Measurements from ENCODE around the gene SH2B2.

Gene SH2B2

DNA sequence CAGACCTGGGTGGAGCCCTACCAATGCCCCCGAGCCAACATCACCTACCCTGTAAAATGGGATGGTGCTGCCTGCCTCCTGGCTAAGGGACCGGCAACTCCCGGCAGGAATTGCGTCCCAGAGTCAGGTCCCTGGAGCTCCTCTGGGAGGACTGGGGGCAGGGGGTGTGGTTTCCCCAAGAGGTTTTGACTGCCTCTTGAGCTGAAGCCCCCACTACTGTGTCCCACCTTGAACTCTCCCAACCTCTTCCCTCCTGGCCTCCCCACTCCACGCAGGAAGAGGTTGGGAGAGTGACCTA is 1.3 kb downstream of the SH2B2 start:
- DNase-seq (ENCODE audit: extremely low spot score) = no peak
- ChIA-PET CTCF (interaction anchor here (0.8 to 4.4 kb wide), 9 partner anchors 8 to 163 kb away, joined by 3 to 23 read pairs (median 4); partner anchors contain the start of gene PRKRIP1), POLR2A (interaction anchor here (0.9 to 1.4 kb wide), 2 partner anchors 9 to 14 kb away, joined by 3 to 4 read pairs; no protein-coding TSS in a partner anchor)
- TF ChIP-seq CTCF (IDR thresholded peaks at IDR 0.05; ENCODE audit: control extremely low read depth, extremely low read depth, low read depth, missing control alignments) = no peak

- TF ChIP-seq CTCF (IDR thresholded peaks at IDR 0.05; ENCODE audit: control extremely low read depth, extremely low read depth, low read depth, missing control alignments) = peak; percentile 55
- DNase-seq (ENCODE audit: extremely low spot score) = no peak
- CTCF ChIA-PET = interaction anchor here (0.8 to 4.4 kb wide), 11 partner anchors 8 to 162 kb away, joined by 3 to 23 read pairs (median 5); partner anchors contain the start of gene PRKRIP1
These were observed 1.7 kb downstream of the SH2B2 start for GRCh38 chr7:102288285-102288930.

DNA sequence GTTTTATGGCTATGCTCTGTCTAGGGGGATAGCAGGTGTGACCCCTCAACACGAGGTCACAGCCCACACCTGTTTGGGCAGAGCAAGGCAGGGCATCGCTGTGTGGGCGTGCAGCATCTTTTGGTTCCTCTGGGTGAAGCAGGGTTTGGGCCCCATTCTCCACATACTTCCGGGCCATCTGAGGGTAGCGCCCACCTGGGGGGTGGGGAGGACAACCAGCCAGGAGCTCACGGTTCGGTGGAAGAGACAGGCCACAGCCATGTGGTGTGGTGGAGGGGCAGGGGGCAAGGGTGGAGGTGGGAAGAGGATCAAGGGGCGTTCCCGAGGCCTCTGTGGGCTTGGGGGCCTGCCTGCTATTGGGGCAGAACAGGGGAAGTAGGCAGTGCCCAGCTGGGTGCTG is 2.4 kb downstream of the SH2B2 start:
- no peak for TF ChIP-seq CTCF (IDR thresholded peaks at IDR 0.05; ENCODE audit: control extremely low read depth, extremely low read depth, low read depth, missing control alignments)
- CTCF ChIA-PET = interaction anchor here (1.4 to 4.4 kb wide), 5 partner anchors 9 to 137 kb away, joined by 4 to 23 read pairs (median 6); no protein-coding TSS in a partner anchor
- DNase-seq (ENCODE audit: extremely low spot score) = no peak
- POLR2A ChIA-PET = interaction anchor here (1.0 kb wide), 1 partner anchor 18 kb away, joined by 3 read pairs; no protein-coding TSS in a partner anchor

More at GRCh38 chr7:102288285-102288930, 1.7 kb downstream of the SH2B2 start:
- POLR2A ChIA-PET = interaction anchor here (0.9 to 1.4 kb wide), 2 partner anchors 8 to 13 kb away, joined by 3 to 4 read pairs; no protein-coding TSS in a partner anchor

- TF ChIP-seq CTCF (IDR thresholded peaks at IDR 0.05; ENCODE audit: control extremely low read depth, extremely low read depth, low read depth, missing control alignments) = no peak
- POLR2A ChIA-PET = no interaction called here
- CTCF ChIA-PET = interaction anchor here (0.9 to 4.4 kb wide), 5 partner anchors 12 to 101 kb away, joined by 3 to 23 read pairs (median 5); no protein-coding TSS in a partner anchor
These were observed 4.6 kb downstream of the SH2B2 start for GRCh38 chr7:102291056-102291915.

DNA sequence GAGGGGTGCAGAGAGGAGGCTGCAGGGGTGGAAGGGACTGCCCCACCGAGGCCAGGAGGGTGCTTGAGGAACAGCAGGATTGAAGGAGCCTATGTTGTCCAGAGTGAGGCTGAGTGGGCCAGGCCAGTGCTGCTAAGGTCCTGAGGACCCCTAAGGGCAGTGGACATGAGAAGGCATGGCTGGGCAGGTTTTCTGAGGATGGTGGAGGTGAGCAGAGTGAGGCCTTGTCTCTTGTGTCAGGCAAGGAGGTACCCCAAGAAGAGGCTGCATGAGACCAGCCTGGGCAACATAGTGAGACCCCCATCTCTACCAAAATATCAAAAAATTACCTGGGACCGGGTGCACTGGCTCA is 5.2 kb downstream of the SH2B2 start:
- ChIA-PET CTCF (interaction anchor here (2.2 to 4.4 kb wide), 2 partner anchors 12 to 101 kb away, joined by 7 to 23 read pairs; no protein-coding TSS in a partner anchor), POLR2A (no interaction called here)
- no peak for TF ChIP-seq CTCF (IDR thresholded peaks at IDR 0.05; ENCODE audit: control extremely low read depth, extremely low read depth, low read depth, missing control alignments)

More at GRCh38 chr7:102291056-102291915, 4.6 kb downstream of the SH2B2 start:
- peak; percentile 81 for DNase-seq (ENCODE audit: extremely low spot score)

More for the DNA sequence above, 5.2 kb downstream of the SH2B2 start:
- no peak for DNase-seq (ENCODE audit: extremely low spot score)

All from GM10248 (cell line).